DMS153 treated with DMSO at 0.1 percent for 48 hours (cell line): ENCODE measurements around the gene TOX2.

Experiments
- DNase-seq: peaks from one replicate; lab custom pipeline; 2025; ENCODE audit not compliant: unreplicated experiment; lab: John Stamatoyannopoulos, UW

TOX2 gene

GRCh38 chr20:43915211-43916072, 790 bp downstream of the TOX2 start:
- DNase-seq = no peak

GRCh38 chr20:43916073-43916880, 1.6 kb downstream of the TOX2 start:
- no peak for DNase-seq

DNA sequence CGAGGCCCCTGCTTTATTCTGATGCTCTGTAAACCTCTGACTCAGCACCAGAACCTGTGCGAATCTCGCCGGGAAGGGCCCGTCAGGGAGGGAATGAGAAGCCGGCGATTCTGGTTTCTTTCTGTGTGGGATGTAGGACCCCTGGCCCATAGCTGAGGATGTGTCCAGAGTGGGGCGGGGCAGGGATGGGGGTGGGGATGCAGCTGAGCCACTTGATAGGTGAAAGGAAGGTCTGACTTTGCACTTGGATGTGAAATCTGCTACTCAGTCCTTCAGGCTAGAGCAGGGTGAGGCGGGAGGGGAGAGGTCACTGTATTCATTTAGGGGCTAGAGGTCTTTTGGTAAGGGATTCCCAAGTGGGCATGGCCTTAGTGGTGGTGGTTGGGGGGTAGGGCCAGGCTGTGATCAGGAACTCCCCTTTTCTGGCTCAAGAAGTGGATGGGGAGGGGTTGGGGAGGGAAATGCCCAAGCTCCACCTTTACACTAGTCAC, 2.3 kb downstream of the TOX2 start:
- no peak for DNase-seq

GRCh38 chr20:43917380-43917779, 2.7 kb downstream of the TOX2 start:
- no peak for DNase-seq

GRCh38 chr20:43919686-43920403, 5.2 kb downstream of the TOX2 start:
- DNase-seq = no peak

- DNase-seq = no peak
Measured at GRCh38 chr20:43920797-43921196, 6.1 kb downstream of the TOX2 start.

DNA sequence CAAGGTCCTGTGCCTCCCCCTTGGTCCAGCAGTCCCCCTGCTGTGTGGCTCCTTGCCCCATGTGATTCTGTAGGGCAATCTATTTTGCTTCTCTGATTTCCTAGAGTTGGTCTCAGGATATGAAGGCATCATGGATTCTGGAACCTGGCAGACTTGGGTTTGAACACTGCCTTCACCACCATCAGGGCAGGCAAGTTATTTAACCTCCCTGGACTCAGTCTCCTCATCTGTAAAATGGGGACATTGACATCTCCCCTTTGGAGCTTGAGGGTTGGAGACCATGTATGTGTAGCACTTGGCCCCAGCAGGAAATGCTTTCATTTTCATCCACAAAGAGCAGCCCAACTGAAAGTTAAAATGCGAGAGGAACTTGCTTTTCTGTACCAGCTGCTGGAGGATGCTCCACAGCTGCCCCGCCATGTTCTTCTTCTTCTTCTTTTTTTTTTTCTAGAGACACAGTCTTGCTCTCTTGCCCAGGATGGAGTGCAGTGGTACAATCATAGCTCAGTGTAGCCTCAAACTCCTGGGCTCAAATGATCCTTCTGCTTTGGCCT, 6.7 kb downstream of the TOX2 start:
- DNase-seq = no peak

- no peak for DNase-seq
Measured at GRCh38 chr20:43922614-43923013, 8.0 kb downstream of the TOX2 start.

DNA sequence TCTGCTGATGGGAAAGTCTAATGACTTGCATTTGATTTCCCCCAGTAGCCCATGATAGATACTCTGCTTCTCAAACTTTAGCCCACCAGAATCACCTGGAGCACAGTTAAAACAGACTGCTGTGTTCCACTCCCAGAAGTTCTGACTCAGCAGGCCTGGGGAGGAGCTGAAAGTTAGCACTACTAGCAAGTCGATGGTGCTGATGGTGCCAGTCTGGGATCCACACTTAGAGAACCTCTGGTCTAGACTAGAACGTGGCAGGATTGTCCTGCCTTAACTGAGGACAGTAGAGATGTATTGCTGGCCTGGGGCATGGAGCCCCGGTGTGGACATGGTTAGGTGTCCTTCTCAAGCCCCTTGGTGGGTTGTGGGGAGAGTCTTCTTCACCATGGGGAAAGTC, 8.7 kb downstream of the TOX2 start:
- no peak for DNase-seq

- no peak for DNase-seq
Measured at GRCh38 chr20:43923917-43924316, 9.3 kb downstream of the TOX2 start.

GRCh38 chr20:43925215-43925614, 10.6 kb downstream of the TOX2 start:
- no peak for DNase-seq

DNA sequence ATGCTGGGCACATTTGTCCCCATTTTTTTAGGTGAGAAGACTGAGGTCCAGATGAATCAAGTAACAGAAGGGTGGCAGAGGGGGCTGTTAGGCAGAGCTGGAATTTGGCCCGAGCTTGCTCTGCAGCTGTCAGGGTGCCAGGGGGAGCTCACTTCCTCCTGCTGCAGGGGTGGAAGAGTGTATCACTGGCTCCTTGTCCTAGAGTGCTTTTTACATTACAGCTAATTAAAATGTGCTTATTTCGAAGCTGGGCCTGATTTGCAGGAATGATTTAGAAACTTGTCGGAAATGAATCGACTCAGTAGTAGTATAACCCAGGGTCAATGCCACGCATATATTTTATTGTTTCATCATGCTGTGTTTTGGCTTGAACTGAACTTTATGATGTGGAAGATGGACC, 11.1 kb downstream of the TOX2 start:
- peak; percentile 30 for DNase-seq

DNA sequence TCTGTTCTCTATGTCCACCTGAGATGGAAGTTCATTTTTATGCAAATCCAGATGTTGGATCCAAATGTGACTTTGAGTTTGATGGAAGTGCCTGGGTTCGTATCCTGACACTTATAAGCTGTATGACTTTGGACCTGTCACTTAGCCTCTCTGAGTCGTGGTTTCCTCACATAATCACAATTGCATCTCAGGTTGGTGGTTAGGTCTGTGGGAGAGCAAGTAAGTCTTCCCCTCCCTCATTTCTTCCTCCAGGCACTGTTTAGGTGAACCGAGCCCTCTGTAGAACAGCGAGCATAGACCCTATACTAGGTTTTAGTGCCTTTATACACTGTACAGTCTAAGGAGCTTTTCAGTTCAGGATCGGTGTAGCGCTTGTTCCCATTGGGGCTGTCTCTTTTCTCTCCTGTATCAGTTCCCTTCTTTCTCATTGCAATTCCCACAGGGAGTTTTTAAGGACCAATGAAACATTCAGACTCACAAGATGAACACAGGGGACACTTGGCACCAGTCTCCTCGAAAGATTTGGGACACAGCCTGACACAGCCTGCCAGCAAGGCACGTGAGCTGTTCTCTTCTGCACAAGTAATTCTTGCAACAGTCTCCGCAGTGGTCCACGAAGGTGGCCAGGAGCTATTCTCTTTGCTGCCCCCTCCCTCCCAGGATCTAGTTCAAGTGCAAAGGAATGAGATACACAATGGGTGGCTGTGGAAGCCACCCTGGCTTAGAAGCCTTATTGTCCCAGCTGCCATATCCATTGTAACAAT, 11.8 kb downstream of the TOX2 start:
- DNase-seq = no peak

- no peak for DNase-seq
Measured at GRCh38 chr20:43931976-43932375, 17.3 kb downstream of the TOX2 start.

DNA sequence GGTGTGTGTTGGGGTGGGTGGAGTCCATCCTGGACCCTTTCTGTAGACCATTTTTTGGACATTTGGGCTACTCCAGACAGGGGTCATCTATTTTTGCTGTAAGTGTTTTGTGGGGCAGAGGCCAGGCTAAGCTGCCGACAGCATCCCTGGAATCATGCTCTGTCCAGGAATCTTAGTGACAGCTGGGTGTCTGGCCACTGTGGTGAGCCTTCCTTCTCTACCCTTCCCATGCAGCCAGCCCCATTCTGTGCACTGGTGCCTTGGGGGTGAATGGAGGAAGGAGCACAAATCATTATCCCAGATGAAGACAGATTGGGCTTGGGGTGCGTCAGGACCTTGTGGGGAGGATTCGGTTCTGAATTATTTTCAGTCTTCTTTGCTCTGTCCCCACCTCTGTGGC, 20.2 kb downstream of the TOX2 start:
- DNase-seq = no peak

DNA sequence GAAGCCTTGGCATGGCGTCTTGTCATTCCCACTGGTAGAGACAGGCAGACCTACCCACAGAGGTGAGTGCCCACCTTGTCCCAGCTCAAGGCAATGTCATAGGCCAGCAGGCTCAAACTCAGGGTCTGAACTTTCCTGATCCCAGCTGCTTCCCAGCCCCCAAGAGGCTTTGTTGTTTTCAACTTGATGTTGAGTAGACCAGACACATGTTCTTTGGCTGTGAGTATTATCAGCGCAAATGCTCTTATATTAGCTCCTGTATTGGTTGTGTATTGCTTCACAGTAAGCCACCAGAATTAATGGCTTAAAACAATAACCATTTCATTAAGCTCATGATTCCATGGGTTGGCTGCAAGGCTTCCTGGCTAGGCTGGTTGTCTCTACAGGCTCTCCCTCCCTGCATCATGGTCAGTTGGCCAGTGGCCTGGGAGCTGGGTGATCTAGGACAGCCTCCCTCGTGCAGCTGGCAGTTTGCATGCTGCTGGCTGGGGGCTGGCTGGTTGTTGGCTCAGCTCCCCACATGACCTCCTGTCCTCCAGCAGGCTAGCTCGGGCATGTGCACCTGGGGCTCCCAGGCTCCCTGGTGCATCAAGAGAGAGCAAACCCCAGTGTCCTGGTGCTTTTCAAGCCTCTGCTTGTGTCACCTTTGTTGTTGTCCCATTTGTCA, 21.6 kb downstream of the TOX2 start:
- DNase-seq = no peak

- no peak for DNase-seq
Measured at GRCh38 chr20:43936805-43937204, 22.2 kb downstream of the TOX2 start.

DNA sequence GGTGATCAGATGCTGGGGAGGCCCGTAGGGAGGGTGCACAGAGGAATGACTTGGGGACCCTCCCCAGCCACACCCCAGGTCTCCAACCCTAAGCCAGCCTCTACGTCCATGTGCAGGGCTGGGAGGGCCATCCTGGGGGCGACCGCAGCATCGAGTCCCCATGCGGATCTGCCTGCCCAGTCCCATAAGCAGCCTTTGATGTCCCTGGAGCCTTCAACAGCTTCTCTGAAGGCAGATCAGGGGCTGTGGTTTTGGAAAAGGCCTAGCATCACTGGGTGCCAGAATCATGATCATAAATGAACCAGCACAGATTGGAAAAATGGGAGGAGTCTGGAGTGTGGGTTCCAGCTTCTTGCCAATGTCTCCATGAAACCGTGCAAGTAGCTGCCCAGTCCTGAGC, 22.9 kb downstream of the TOX2 start:
- DNase-seq = no peak

DNA sequence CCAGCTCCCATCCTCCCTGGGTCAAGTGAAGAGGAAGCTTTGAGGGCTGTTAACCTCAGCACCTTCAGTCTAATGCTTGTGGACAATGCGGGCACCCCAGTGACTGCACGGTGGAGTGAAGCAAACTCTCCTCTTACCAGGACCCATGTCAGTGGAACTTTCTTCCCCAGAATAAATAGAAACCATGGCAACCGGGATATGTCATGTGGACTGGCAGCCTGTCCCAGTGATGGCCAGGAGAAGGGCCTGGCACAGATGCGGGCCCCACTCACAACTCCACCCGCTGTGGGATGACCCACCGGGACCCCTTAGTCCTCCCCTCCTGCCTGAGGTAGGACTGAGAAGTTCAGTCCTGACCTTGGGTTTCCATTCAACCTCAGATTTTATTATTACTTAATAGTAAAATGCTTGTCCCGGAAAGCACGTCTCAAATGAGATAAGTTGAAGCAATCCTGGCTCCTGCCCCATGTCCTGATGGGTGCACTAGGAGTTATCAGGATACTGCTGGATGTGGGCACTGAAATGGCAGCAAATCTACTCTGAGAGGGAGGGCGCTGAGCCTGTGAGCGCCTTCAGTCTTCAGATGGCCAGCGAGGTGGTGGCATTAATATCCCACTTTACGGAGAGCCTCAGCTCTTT, 23.5 kb downstream of the TOX2 start:
- DNase-seq = no peak
